CMK (cell line): Measurements from ENCODE around the gene SMARCAD1.
"Not testable (repeated sequence)": the region's sequence is repeated elsewhere in the genome, so short reads cannot be mapped to it uniquely, and the experiment has no call there.

Source experiments
- DNase-seq: peaks from one replicate; pipeline ENCODE4 v3.0.0-alpha.2; 2010; ENCODE audit warnings: low read depth

Gene SMARCAD1

DNA sequence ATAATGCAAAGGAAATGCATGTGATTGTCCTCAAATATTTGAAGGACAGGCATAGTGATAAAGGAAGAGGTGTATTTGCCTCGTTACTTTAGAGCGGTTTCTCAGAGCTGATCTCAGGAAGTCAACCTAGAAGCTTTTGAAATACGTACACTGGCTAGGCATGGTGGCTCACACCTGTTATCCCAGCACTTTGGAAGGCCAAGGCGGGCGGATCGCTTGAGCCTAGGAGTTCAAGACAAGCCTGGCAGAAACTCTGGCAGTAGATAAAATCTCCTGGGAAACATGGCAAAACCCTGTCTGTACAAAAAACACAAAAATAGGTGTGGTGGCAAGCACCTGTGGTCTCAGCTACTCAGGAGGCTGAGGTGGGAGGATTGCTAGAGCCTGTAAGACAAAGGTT, 24.9 kb downstream of the SMARCAD1 start:
- no peak for DNase-seq

DNA sequence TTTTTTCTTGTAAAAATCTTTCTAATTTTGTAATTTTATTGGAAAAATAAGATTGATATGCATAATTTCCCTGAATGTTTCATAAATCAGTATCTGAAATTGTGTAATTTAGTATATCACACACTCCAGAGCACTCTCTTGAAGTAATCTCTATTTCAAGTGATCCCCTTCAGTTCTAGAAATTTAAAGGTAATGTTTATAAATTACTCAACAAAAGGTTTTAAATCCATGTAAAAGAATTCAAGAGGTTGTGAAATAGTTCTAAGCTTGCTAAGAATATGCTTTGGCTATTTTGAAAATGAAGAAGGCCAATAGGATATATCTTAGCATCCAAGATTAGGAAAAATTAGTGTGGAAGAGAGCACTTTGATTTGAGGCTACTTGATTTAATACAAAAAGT, 28.2 kb downstream of the SMARCAD1 start:
- no peak for DNase-seq

- DNase-seq = no peak
Measured at GRCh38 chr4:94237271-94237670, 29.6 kb downstream of the SMARCAD1 start.

DNA sequence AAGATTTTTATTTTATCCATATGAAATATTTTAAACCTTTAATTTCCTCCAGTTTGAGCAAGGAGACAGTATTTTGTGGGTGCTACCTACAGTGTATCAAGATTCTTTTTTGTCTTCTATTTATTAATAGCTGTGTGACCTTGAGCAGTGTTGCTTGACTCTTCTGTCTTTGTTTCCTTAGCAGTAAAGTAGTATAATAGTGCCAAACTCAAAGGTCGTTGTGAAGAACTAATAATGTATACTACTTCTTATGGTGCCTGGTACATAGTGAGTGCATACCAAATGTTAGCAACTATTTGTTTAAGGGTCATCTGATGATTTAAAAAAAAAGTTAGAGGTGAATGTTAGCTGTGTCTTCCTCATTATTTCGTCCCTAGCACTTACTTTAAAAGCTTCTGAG, 30.5 kb downstream of the SMARCAD1 start:
- no peak for DNase-seq

- no peak for DNase-seq
Measured at GRCh38 chr4:94240384-94240783, 32.7 kb downstream of the SMARCAD1 start.

- no peak for DNase-seq
Measured at GRCh38 chr4:94244087-94244828, 36.6 kb downstream of the SMARCAD1 start.

- no peak for DNase-seq
Measured at GRCh38 chr4:94244829-94245185, 37.1 kb downstream of the SMARCAD1 start.

GRCh38 chr4:94251094-94251493, 43.4 kb downstream of the SMARCAD1 start:
- DNase-seq = no peak

DNA sequence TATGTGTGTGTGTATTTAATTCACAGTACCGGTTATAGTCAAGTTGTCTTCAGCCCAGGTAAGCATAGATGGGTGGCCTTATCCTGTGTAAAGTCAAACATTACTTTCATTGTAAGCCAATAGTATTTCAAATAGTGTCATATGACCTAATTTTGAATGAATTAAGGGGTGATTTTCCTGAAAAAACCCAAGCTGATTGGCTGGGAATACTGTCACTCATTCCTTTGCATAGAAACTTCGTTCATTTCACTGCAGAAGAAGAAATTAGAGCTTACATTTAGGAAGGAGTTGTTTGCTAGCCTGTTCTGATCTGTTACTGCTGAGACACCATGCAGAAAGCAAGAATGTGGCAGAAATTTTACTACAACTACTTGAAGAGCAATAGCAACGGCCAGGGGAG, 45.4 kb downstream of the SMARCAD1 start:
- peak; percentile 4 for DNase-seq

- no peak for DNase-seq
Measured at GRCh38 chr4:94256144-94256783, 48.6 kb downstream of the SMARCAD1 start.

- DNase-seq = no peak
Measured at GRCh38 chr4:94256828-94257227, 49.2 kb downstream of the SMARCAD1 start.

- DNase-seq = no peak
Measured at GRCh38 chr4:94262163-94263016, 54.7 kb downstream of the SMARCAD1 start.

GRCh38 chr4:94267037-94267436, 59.4 kb downstream of the SMARCAD1 start:
- DNase-seq = no peak

GRCh38 chr4:94271248-94271647, 63.6 kb downstream of the SMARCAD1 start:
- no peak for DNase-seq

DNA sequence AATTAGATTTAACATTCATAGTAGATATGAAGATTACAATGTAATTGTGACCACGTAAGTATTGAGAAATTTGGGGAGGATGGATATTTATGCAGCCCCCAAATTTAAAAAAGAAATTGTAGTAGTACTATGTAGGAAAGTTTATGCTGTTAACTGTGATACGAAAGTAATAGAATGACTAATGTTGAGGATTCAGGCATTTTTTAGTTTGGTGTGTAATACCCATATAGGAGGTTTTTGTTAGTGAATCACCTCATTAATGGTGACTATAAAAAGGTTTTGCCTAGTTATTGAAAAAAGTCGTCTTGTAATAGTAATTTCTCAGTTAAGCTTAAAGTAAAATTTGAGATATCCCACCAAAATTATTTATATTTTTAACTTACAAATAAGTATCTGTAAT, 67.2 kb downstream of the SMARCAD1 start:
- no peak for DNase-seq

GRCh38 chr4:94276204-94276603, 68.5 kb downstream of the SMARCAD1 start:
- DNase-seq = no peak

GRCh38 chr4:94277534-94277933, 69.9 kb downstream of the SMARCAD1 start:
- no peak for DNase-seq

DNA sequence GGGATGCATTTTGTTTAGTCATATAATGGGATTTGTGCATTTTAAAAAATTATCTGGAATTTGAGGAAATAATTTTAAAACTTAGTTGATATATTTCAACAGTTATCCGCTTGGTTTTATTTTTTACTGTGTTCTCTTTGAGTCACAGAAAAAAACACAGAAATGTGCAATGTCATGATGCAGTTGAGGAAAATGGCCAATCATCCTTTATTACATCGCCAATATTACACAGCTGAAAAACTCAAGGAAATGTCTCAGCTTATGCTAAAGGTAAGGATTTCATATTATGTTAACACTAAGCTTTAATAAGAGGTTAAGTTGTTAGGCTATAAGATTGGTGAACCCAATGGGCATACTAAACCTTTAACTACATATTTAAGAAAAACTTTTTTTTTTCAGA, 71.1 kb downstream of the SMARCAD1 start:
- no peak for DNase-seq

DNA sequence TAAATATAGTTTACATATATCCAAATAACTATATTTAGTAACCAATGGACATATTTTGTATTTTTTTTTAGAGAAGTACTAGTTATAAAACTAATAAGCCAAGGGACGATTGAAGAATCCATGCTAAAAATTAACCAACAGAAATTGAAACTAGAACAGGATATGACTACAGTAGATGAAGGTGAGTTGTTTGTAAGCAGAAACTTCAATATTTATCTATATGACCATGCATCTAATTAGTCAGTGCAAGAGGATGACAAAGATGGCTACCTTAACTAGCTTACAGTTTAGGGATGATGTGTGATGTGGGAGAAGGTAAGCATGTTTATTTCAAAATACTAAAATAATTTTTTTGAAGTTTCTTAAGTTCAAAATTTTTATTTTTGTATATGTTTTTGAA, 77.2 kb downstream of the SMARCAD1 start:
- DNase-seq = no peak

DNA sequence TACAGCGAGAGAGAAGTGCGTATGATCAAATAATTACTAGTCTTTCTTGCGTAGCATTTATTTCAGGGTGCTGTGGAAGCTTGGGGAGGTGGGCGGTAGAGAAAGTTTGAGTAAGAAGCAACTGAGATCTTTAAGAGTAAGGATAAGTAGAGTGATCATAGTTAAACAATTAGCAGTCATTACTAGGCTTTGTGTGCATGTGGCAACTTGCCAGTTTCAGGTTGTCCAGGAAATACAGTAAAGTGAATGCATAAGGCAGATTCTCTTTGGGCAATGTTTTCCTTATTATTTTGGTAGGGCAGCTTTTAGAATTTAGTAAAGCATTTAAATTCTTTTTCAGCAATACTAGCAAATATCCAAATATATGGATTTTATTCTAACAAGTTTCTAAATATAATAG, 78.0 kb downstream of the SMARCAD1 start:
- no peak for DNase-seq

GRCh38 chr4:94290245-94290644, 82.6 kb downstream of the SMARCAD1 start:
- DNase-seq = no peak

DNA sequence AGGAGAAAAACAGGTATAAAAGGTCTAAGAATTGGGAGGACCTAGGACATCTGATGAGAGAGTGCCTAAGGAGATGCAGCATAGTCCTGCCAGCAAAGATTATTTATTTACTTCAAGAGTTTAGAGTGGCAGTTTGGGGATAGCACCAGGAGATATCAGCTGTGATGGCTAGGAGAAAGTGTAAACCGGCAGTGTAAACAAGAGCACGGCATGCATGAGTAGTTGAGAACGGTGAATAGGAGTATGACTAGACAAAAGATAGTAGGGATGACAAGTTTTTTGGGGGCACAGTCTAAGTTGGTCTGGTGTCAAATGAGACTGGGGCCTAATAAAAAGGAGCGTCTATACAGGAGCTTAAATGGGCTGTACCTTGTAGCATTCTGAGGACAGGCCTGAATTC, 86.3 kb downstream of the SMARCAD1 start:
- DNase-seq = not testable (repeated sequence)

DNA sequence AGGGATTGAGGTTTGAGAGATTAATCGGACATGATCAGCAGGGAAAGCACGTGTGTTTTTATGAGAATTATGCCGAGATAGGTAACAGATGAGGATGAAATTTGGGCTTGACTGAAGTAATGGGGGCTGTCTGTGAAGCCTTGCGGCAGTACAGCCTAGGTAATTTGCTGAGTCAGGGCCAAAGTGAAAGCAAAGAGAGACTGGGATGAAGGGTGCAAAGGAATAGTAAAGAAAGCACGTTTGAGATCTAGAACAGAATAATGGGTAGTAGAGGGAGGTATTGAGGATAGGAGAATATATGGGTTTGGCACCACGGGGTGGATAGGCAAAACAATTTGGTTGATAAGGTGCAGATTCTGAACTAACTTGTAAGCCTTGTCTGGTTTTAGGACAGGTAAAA, 87.8 kb downstream of the SMARCAD1 start:
- not testable (repeated sequence) for DNase-seq
